Activated gamma-delta T cell (primary cell): ENCODE results near the gene ESR2.
"Not testable (repeated sequence)": the region's sequence is repeated elsewhere in the genome, so short reads cannot be mapped to it uniquely, and the experiment has no call there.

Experiments
- DNase-seq: peaks from one replicate; lab custom pipeline; 2025; lab: John Stamatoyannopoulos, UW

The ESR2 gene

GRCh38 chr14:64137657-64138290 is 156.4 kb downstream of the ESR2 start:
- DNase-seq = no peak

- DNase-seq = no peak
Measured at GRCh38 chr14:64126548-64126947, 167.6 kb downstream of the ESR2 start.

GRCh38 chr14:64125270-64125669 is 168.9 kb downstream of the ESR2 start:
- no peak for DNase-seq

- DNase-seq = no peak
Measured at GRCh38 chr14:64123241-64123822, 170.8 kb downstream of the ESR2 start.

GRCh38 chr14:64119980-64120379 is 174.2 kb downstream of the ESR2 start:
- no peak for DNase-seq

- DNase-seq = no peak
Measured at GRCh38 chr14:64119500-64119899, 174.7 kb downstream of the ESR2 start.

- no peak for DNase-seq
Measured at GRCh38 chr14:64118892-64119291, 175.3 kb downstream of the ESR2 start.

- DNase-seq = not testable (repeated sequence)
Measured at GRCh38 chr14:64118403-64118742, 175.8 kb downstream of the ESR2 start.

- no peak for DNase-seq
Measured at GRCh38 chr14:64117671-64118402, 176.3 kb downstream of the ESR2 start.

- DNase-seq = no peak
Measured at GRCh38 chr14:64115401-64115800, 178.8 kb downstream of the ESR2 start.

- DNase-seq = no peak
Measured at GRCh38 chr14:64114796-64115195, 179.4 kb downstream of the ESR2 start.

- DNase-seq = no peak
Measured at GRCh38 chr14:64114166-64114565, 180.0 kb downstream of the ESR2 start.

GRCh38 chr14:64112867-64113678 is 181.1 kb downstream of the ESR2 start:
- no peak for DNase-seq

- no peak for DNase-seq
Measured at GRCh38 chr14:64110802-64111201, 183.4 kb downstream of the ESR2 start.

GRCh38 chr14:64109819-64110554 is 184.2 kb downstream of the ESR2 start:
- DNase-seq = no peak

GRCh38 chr14:64107438-64107837 is 186.7 kb downstream of the ESR2 start:
- DNase-seq = no peak

- no peak for DNase-seq
Measured at GRCh38 chr14:64098120-64098519, 196.1 kb downstream of the ESR2 start.

GRCh38 chr14:64095620-64096019 is 198.6 kb downstream of the ESR2 start:
- no peak for DNase-seq

- no peak for DNase-seq
Measured at GRCh38 chr14:64092940-64093339, 201.2 kb downstream of the ESR2 start.

- DNase-seq = no peak
Measured at GRCh38 chr14:64092338-64092737, 201.8 kb downstream of the ESR2 start.

GRCh38 chr14:64091217-64091616 is 203.0 kb downstream of the ESR2 start:
- no peak for DNase-seq

GRCh38 chr14:64089920-64090319 is 204.3 kb downstream of the ESR2 start:
- DNase-seq = no peak
